GM23248 (cell line): Measurements from ENCODE around the gene PEX14. TPM values are rescaled to one million over a fixed set of nuclear protein-coding genes. Genes with fewer than 3 reads are reported as not detected.

Experiments used
- DNase-seq: peaks from one replicate; pipeline ENCODE4 v3.0.0-alpha.2; 2015
- H2AFZ ChIP-seq: fragments of 200-600 bp; sonication (generic); 2 replicates; pipeline ENCODE4 v1.6.1; 2016; ENCODE audit warnings: antibody characterized with exemption
- H3F3A ChIP-seq: fragments of 200-600 bp; sonication (generic); 2 replicates; pipeline ENCODE4 v1.6.1; 2016; ENCODE audit warnings: mild to moderate bottlenecking, antibody characterized with exemption, mixed run types; ENCODE audit not compliant: insufficient read depth
- H3K27ac ChIP-seq: fragments of 200-600 bp; sonication (generic); 2 replicates; pipeline ENCODE4 v1.5.1; 2016; ENCODE audit warnings: mild to moderate bottlenecking
- H3K27me3 ChIP-seq: fragments of 200-600 bp; sonication (generic); replicated peaks from 2 replicates; pipeline ENCODE4 v1.6.1; 2016; ENCODE audit warnings: mild to moderate bottlenecking; ENCODE audit not compliant: insufficient read depth
- H3K36me3 ChIP-seq: fragments of 200-600 bp; sonication (generic); 2 replicates; pipeline ENCODE4 v1.6.1; 2016; ENCODE audit warnings: low read depth, mild to moderate bottlenecking
- H3K4me1 ChIP-seq: fragments of 200-600 bp; sonication (generic); 2 replicates; pipeline ENCODE4 v1.6.1; 2016; ENCODE audit warnings: mild to moderate bottlenecking; ENCODE audit not compliant: insufficient read depth
- H3K4me2 ChIP-seq: fragments of 200-600 bp; sonication (generic); one replicate; pipeline ENCODE4 v1.6.1; 2016; ENCODE audit warnings: mild to moderate bottlenecking; ENCODE audit not compliant: unreplicated experiment
- H3K4me3 ChIP-seq: fragments of 200-600 bp; sonication (generic); 2 replicates; pipeline ENCODE4 v1.5.1; 2016; ENCODE audit warnings: mild to moderate bottlenecking
- H3K79me2 ChIP-seq: fragments of 200-600 bp; sonication (generic); 2 replicates; pipeline ENCODE4 v1.6.1; 2016; ENCODE audit warnings: mild to moderate bottlenecking; ENCODE audit not compliant: insufficient read depth
- H3K9ac ChIP-seq: fragments of 200-600 bp; sonication (generic); 2 replicates; pipeline ENCODE4 v1.6.1; 2016; ENCODE audit warnings: mild to moderate bottlenecking
- H3K9me2 ChIP-seq: fragments of 200-600 bp; sonication (generic); 2 replicates; pipeline ENCODE4 v1.6.1; 2016; ENCODE audit warnings: mixed run types, mild to moderate bottlenecking, moderate library complexity; ENCODE audit not compliant: insufficient read depth
- H3K9me3 ChIP-seq: fragments of 200-600 bp; sonication (generic); one replicate; pipeline ENCODE4 v1.6.1; 2017; ENCODE audit warnings: low read depth
- H4K20me1 ChIP-seq: fragments of 200-600 bp; sonication (generic); 2 replicates; pipeline ENCODE4 v1.6.0; 2016; ENCODE audit not compliant: insufficient read depth
- EZH2 ChIP-seq: fragments of 200-600 bp; sonication (generic); IDR thresholded peaks from 2 replicates; pipeline ENCODE4 v1.6.1; 2018; ENCODE audit warnings: antibody characterized with exemption, mild to moderate bottlenecking; ENCODE audit not compliant: insufficient read depth, poor library complexity, severe bottlenecking
- EZH2phosphoT487 ChIP-seq: fragments of 200-600 bp; sonication (generic); IDR thresholded peaks from 2 replicates; pipeline ENCODE4 v1.6.1; 2018; ENCODE audit warnings: antibody characterized with exemption, moderate library complexity, mild to moderate bottlenecking, low read depth; ENCODE audit not compliant: insufficient read depth
- WGBS, 2 experiments: methylation state at CpG; one replicate each; pipeline ENCODE4 v1.1.6; 2015 to 2017; ENCODE audit warnings: low lambda C conversion rate in 2 of 2, low coverage in 1 of 2; ENCODE audit errors: missing lambda C conversion rate in 2 of 2; 5-methylcytosine and 5-hydroxymethylcytosine counted together
- in situ Hi-C: fragments of 300-500 bp; cut with MboI; formaldehyde crosslinking; loops from 2 replicates; pipeline ENCODE4 v1.15.0; 2020
- polyA plus RNA-seq: library from polyadenylated mRNA; unstranded; fragments of >200 nt; fragmentation: Nextera tagmentation; extraction: Ambion mirVana; gene quantifications from 2 replicates; pipeline ENCODE4 v1.2.1, GENCODE V29; 2016
- total RNA-seq: library from RNA; depleted of rRNA; stranded (reverse); fragments of >200 nt; shearing (Covaris generic); gene quantifications from 2 replicates; pipeline ENCODE4 v1.2.3, GENCODE V29; 2014

The PEX14 gene
- total and polyA plus RNA-seq, 2 experiments from 2014 or later: 13.9 to 20.1 TPM

DNA sequence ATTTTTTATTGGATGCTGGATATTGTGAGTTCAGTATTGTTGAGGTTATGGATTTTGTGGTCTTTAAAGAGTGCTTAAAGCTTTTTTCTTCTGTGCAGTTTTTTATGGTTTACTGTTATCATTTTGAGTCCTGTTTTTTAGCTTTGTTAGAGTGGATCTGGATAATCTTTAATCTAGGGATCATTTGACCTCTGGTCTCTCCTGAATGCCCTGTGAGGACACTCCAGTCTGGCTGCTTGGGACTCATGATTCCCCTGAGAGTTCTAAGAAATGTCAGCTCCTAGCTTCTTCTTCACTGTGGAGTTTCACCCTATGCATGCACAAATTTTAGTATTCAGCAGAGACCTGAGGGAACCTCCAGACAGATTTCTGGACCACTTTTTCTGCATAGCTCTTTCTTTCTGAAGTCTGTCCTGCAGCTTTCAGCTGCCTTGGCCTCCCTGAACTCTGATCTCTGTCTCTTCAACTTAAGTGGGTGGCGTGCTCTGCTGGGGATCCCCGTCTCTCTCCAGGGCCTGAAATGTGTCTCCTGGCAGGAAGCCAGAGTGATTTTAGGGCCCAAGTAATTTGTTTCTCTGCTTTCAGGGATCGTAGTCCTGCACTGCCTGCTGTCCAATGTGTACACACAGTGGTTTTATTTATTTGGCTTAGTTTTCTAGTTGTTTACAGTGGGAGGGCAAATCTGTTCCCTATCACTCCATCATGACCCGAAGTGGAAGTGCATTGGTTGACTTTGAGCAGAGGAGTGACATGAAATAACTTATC lies 14.7 kb downstream of the PEX14 start:
- H3K27ac ChIP-seq: no peak overlapping the region
- no peak for DNase-seq
- H3K4me1 ChIP-seq: no peaks in the 10 kb centered on the region
- no peaks in the 10 kb centered on the region for H3K36me3 ChIP-seq
- in situ Hi-C loops: no loop called here
- 74 to 93% methylated on average over 3 to 4 of the region's 4 CpGs for WGBS, 2 experiments
- H4K20me1 ChIP-seq: no peaks in the 10 kb centered on the region
- H3K4me2 ChIP-seq: no peak overlapping the region
- no peak overlapping the region for H3K4me3 ChIP-seq
- no peak overlapping the region for H2AFZ ChIP-seq
- TF ChIP-seq EZH2phosphoT487 (no peak), EZH2 (no peak)
- H3K79me2 ChIP-seq: peaks cover 100% of the 10 kb centered on the region
- no peak overlapping the region for H3K9ac ChIP-seq
- H3K9me2 ChIP-seq: no peaks in the 10 kb centered on the region
- H3K27me3 ChIP-seq: no peaks in the 10 kb centered on the region
- H3K9me3 ChIP-seq: no peaks in the 10 kb centered on the region
- 0 out of 2 replicates have a peak, but pooled peaks cover 4% of the 10 kb centered on the region for H3F3A ChIP-seq

- Histone ChIP-seq H3K4me2 (no peak overlapping the region), H3K4me3 (no peak overlapping the region), H3K9me3 (no peaks in the 10 kb centered on the region), H3F3A (0 out of 2 replicates have a peak, but pooled peaks cover 4% of the 10 kb centered on the region), H3K4me1 (peaks cover 8% of the 10 kb centered on the region), H3K9ac (no peak overlapping the region), H3K79me2 (peaks cover 97% of the 10 kb centered on the region), H2AFZ (no peak overlapping the region), H4K20me1 (no peaks in the 10 kb centered on the region), H3K27ac (no peak overlapping the region), H3K27me3 (no peaks in the 10 kb centered on the region), H3K9me2 (no peaks in the 10 kb centered on the region), H3K36me3 (no peaks in the 10 kb centered on the region)
- TF ChIP-seq EZH2phosphoT487 (no peak), EZH2 (no peak)
- in situ Hi-C loops: no loop called here
- 86 to 88% methylated on average over 12 of the region's 12 CpGs for WGBS, 2 experiments
- no peak for DNase-seq
These were observed 15.7 kb downstream of the PEX14 start for GRCh38 chr1:10490286-10490970.

GRCh38 chr1:10494418-10494753 lies 19.6 kb downstream of the PEX14 start:
- peaks cover 10% of the 10 kb centered on the region for H3K4me1 ChIP-seq
- no peak overlapping the region for H3K4me3 ChIP-seq
- H3K4me2 ChIP-seq: no peak overlapping the region
- 58 to 66% methylated on average over 5 of the region's 5 CpGs for WGBS, 2 experiments
- peaks cover 93% of the 10 kb centered on the region for H3K79me2 ChIP-seq
- 0 out of 2 replicates have a peak overlapping the region, but pooled peaks have one; percentile 6 for H3K9ac ChIP-seq
- no peak overlapping the region for H3K27ac ChIP-seq
- H4K20me1 ChIP-seq: no peaks in the 10 kb centered on the region
- in situ Hi-C loops: no loop called here
- H3F3A ChIP-seq: 0 out of 2 replicates have a peak, but pooled peaks cover 4% of the 10 kb centered on the region
- H3K9me3 ChIP-seq: no peaks in the 10 kb centered on the region
- 0 out of 2 replicates have a peak overlapping the region, but pooled peaks have one; percentile 77 for H2AFZ ChIP-seq
- TF ChIP-seq EZH2phosphoT487 (no peak), EZH2 (no peak)
- H3K9me2 ChIP-seq: no peaks in the 10 kb centered on the region
- no peak for DNase-seq
- no peaks in the 10 kb centered on the region for H3K36me3 ChIP-seq
- H3K27me3 ChIP-seq: no peaks in the 10 kb centered on the region

- WGBS, 2 experiments: 2 to 3% methylated on average over 15 of the region's 15 CpGs
- H3K27me3 ChIP-seq: no peaks in the 10 kb centered on the region
- peak; percentile 78 for DNase-seq
- no peaks in the 10 kb centered on the region for H3K36me3 ChIP-seq
- H2AFZ ChIP-seq: peak overlapping the region; percentile 77
- H3K9me2 ChIP-seq: no peaks in the 10 kb centered on the region
- TF ChIP-seq EZH2phosphoT487 (no peak), EZH2 (no peak)
- H3K4me3 ChIP-seq: peak overlapping the region; percentile 72
- peak overlapping the region; percentile 45 for H3K27ac ChIP-seq
- peak overlapping the region; percentile 69 for H3K9ac ChIP-seq
- H3F3A ChIP-seq: 0 out of 2 replicates have a peak, but pooled peaks cover 4% of the 10 kb centered on the region
- no peaks in the 10 kb centered on the region for H4K20me1 ChIP-seq
- no peaks in the 10 kb centered on the region for H3K9me3 ChIP-seq
- H3K4me1 ChIP-seq: peaks cover 10% of the 10 kb centered on the region
- in situ Hi-C loops: loop anchor here (5.0 kb wide), 1 partner anchor 372 kb away; no protein-coding TSS in a partner anchor
- H3K4me2 ChIP-seq: peak overlapping the region; percentile 98
- H3K79me2 ChIP-seq: peaks cover 92% of the 10 kb centered on the region
These were observed 20.2 kb downstream of the PEX14 start for GRCh38 chr1:10494754-10495474.
